ENCODE measurements around the gene S1PR4.
"Not testable (repeated sequence)": the region's sequence is repeated elsewhere in the genome, so short reads cannot be mapped to it uniquely, and the experiment has no call there.

S1PR4 gene

DNA sequence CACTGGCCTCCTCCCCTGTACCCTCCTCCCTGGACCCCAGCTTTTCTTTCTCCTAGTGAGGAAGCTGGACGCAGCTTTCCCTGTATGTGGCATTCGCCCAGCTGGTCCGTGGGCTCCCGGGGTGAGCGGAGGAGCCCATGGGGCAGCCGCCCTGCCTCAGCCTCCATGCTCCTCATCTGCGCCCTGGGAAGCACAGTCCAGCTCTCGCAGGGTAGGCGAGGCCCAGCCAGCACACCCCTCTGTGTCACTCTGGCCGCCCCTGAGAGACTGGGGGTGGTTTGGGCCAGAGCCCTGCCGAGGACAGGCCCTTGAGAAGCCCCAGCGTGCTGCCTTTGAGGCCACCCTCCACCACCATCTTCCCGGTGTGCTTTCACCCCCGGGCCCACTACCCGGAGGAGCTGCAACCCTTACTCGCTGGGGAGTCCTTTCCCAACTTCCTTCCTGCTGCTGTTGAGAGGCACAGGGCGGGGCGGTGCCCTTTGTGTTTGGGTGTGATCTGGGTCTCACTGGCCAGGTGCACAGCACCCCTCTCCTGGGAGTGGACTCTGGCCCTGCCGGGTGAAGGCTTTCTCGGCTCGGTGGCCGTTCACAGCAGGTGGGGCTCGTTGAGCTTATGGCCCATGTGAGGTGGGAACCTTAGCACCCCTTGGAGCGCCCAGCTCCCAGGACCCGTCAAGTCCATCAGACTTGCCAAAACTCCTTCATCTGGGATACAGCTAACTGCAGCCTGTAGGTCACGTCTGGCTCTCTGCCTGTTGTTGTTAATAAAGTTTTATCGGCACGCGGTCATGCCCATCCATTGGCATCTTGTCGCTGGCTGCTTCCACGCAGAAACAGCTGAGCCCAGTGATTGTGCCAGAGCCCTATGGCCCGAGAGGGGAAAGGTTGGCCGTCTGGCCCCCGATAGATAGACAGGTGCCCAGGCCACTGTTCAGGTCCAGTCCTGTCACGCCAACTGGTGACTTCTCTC lies 10.3 kb downstream of the S1PR4 start:
- no peak for DNase-seq
- H3K9me3 ChIP-seq (ENCODE audit: severe bottlenecking): no peaks in the 10 kb centered on the region

DNA sequence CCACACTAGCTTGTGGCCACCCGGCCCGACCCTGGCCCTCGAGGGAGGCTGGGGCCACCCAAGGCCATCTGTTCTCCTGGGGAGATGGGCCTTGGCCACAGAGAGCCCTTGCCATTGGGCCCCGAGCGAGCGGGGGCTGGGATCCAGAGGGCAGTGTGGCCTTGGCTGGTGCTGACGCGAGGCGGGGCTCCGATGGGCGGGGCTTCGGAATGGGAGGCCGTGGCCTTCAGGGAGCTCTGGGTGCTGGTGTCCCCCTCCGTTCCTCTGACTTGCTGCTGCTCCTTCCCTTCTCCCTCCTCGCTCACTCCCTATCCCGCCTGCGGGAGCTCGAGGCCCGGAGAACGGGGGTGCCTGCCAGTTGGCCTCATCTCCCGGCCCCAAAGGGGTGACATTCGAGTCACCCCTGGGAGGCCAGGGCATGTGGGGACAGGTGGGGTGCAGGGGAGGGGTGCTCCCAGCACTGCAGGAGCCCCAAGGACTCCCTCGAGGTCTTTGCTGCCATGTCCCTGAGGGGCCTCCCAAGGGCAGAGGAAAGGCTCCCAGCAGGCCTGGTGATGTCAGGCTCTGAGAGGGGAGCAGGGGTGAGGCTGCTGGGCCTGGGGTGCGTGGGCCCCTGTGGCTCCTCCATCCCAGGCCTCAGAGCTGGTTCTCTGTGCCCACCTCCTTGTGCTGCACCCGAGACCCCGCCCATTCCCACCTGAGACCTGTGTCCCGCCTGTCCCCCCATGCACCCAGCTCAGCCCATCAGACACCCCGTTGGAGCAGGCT lies 11.3 kb downstream of the S1PR4 start:
- peaks cover 19% of the 10 kb centered on the region for H3K36me3 ChIP-seq
- no peaks in the 10 kb centered on the region for H3K27me3 ChIP-seq (ENCODE audit: insufficient read depth, low read depth, severe bottlenecking)
- TF ChIP-seq, protein P1, sequence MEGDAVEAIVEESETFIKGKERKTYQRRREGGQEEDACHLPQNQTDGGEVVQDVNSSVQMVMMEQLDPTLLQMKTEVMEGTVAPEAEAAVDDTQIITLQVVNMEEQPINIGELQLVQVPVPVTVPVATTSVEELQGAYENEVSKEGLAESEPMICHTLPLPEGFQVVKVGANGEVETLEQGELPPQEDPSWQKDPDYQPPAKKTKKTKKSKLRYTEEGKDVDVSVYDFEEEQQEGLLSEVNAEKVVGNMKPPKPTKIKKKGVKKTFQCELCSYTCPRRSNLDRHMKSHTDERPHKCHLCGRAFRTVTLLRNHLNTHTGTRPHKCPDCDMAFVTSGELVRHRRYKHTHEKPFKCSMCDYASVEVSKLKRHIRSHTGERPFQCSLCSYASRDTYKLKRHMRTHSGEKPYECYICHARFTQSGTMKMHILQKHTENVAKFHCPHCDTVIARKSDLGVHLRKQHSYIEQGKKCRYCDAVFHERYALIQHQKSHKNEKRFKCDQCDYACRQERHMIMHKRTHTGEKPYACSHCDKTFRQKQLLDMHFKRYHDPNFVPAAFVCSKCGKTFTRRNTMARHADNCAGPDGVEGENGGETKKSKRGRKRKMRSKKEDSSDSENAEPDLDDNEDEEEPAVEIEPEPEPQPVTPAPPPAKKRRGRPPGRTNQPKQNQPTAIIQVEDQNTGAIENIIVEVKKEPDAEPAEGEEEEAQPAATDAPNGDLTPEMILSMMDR (IDR thresholded peaks at IDR 0.05; ENCODE audit: low read depth, low read length): no peak
- no peaks in the 10 kb centered on the region for H3K9me3 ChIP-seq (ENCODE audit: severe bottlenecking)
- peak; percentile 76 for DNase-seq
- H3K4me3 ChIP-seq (ENCODE audit: low read depth, low read length): no peak overlapping the region
- H3K27ac ChIP-seq: no peak overlapping the region

More for the DNA sequence above, 10.3 kb downstream of the S1PR4 start:
- H3K36me3 ChIP-seq: peaks cover 19% of the 10 kb centered on the region
- H3K4me3 ChIP-seq (ENCODE audit: low read depth, low read length): no peak overlapping the region
- TF ChIP-seq, protein P1 (IDR thresholded peaks at IDR 0.05; ENCODE audit: low read depth, low read length): no peak
- H3K27ac ChIP-seq: no peak overlapping the region
- H3K27me3 ChIP-seq (ENCODE audit: insufficient read depth, low read depth, severe bottlenecking): no peaks in the 10 kb centered on the region

GRCh38 chr19:3190470-3190770 lies 11.9 kb downstream of the S1PR4 start:
- TF ChIP-seq, protein P1 (IDR thresholded peaks at IDR 0.05; ENCODE audit: low read depth, low read length): no peak
- DNase-seq: no peak
- H3K27ac ChIP-seq: no peak overlapping the region
- H3K27me3 ChIP-seq (ENCODE audit: insufficient read depth, low read depth, severe bottlenecking): no peaks in the 10 kb centered on the region
- no peak overlapping the region for H3K4me3 ChIP-seq (ENCODE audit: low read depth, low read length)
- no peaks in the 10 kb centered on the region for H3K9me3 ChIP-seq (ENCODE audit: severe bottlenecking)
- peaks cover 19% of the 10 kb centered on the region for H3K36me3 ChIP-seq

DNA sequence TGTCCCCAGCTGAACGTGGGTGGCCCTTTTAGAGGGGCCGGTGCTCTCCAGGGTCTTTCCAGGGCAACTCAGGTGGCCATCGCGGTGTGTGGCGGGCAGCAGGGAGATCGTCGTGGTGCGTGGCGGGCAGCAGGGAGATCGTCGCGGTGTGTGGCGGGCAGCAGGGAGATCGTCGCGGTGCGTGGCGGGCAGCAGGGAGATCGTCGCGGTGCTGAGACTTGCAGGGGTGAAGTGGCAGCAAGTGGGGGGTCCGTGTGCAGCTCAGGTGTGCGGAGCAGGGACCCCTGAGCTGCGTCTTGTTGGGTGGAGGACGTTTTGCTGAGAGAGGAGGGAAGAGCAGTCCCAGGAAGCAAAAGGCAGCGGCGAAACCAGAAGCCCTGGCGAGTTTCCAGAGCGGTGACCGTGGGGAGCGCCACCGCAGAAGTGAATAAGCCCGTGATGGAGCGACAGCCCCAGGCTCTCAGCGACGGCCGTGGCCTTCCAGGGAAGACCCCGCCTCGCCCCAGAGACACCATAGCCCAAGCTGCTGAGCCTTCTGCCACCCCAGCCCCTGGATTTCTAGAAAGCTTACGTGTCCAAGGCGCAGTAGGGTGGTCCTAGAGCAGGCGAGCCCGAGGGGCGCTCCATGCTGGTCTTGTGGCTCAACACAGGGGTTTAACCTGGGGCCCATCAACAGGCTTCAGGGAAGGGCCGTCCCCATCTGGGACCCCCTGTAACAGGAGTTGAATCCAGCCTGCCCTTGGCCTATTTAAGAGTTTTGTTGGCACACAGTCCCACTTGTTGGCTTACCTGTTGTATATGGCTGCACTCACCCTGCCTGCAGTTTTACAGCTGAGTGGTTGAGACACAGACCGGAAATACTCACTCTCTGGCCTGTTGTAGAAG lies 12.6 kb downstream of the S1PR4 start:
- H3K4me3 ChIP-seq (ENCODE audit: low read depth, low read length): no peak overlapping the region
- no peaks in the 10 kb centered on the region for H3K27me3 ChIP-seq (ENCODE audit: insufficient read depth, low read depth, severe bottlenecking)
- peaks cover 21% of the 10 kb centered on the region for H3K36me3 ChIP-seq
- H3K9me3 ChIP-seq (ENCODE audit: severe bottlenecking): no peaks in the 10 kb centered on the region
- DNase-seq: no peak
- TF ChIP-seq, protein P1 (IDR thresholded peaks at IDR 0.05; ENCODE audit: low read depth, low read length): no peak
- H3K27ac ChIP-seq: no peak overlapping the region

- H3K27ac ChIP-seq, DNase-seq: not testable (repeated sequence)
- H3K36me3 ChIP-seq: peaks cover 26% of the 10 kb centered on the region
These were observed 13.2 kb downstream of the S1PR4 start for GRCh38 chr19:3191806-3192104.

More at GRCh38 chr19:3191806-3192104, 13.2 kb downstream of the S1PR4 start:
- H3K4me3 ChIP-seq (ENCODE audit: low read depth, low read length); H3K27me3 ChIP-seq (ENCODE audit: insufficient read depth, low read depth, severe bottlenecking); H3K9me3 ChIP-seq (ENCODE audit: severe bottlenecking): not testable (repeated sequence)
